HL-60 (cell line): Measurements from ENCODE around the gene CEP89.

Source experiments
- DNase-seq, 2 experiments: peaks; one replicate each; pipeline ENCODE4 v3.0.0-alpha.2; 2010 to 2020; ENCODE audit warnings: low read depth in 1 of 2, low spot score in 1 of 2
- H3K27ac ChIP-seq: fragments of 250-450 bp; sonication (Bioruptor Pico); replicated peaks from 2 replicates; pipeline ENCODE4 v1.5.1; 2020; ENCODE audit warnings: mild to moderate bottlenecking, moderate library complexity
- H3K27me3 ChIP-seq: fragments of 250-450 bp; sonication (Bioruptor Pico); 2 replicates; pipeline ENCODE4 v1.5.1; 2021; ENCODE audit warnings: mild to moderate bottlenecking, moderate library complexity; ENCODE audit not compliant: insufficient read depth, poor library complexity, severe bottlenecking
- H3K4me3 ChIP-seq: replicated peaks from 2 replicates; pipeline ENCODE4 v1.5.1; 2011; ENCODE audit warnings: mild to moderate bottlenecking, control low read depth, low read length; ENCODE audit not compliant: insufficient read depth
- GABPA ChIP-seq: IDR thresholded peaks from 2 replicates; pipeline ENCODE4 v1.6.1; 2012; ENCODE audit warnings: low read depth
- POLR2AphosphoS5 ChIP-seq: IDR thresholded peaks from 2 replicates; pipeline ENCODE4 v1.6.1; 2012; ENCODE audit warnings: low read depth
- REST ChIP-seq: IDR thresholded peaks from 2 replicates; pipeline ENCODE4 v1.6.1; 2012; ENCODE audit warnings: low read depth; ENCODE audit not compliant: insufficient replicate concordance
- SPI1 ChIP-seq: IDR thresholded peaks from 2 replicates; pipeline ENCODE4 v1.6.1; 2012; ENCODE audit warnings: low read depth, mild to moderate bottlenecking, borderline replicate concordance
- TF ChIP-seq, protein P1 (sequence below): IDR thresholded peaks from one replicate; pipeline ENCODE4 v1.5.1; 2011; ENCODE audit warnings: low read length, control low read depth, inconsistent platforms; ENCODE audit not compliant: insufficient read depth

CEP89 gene

DNA sequence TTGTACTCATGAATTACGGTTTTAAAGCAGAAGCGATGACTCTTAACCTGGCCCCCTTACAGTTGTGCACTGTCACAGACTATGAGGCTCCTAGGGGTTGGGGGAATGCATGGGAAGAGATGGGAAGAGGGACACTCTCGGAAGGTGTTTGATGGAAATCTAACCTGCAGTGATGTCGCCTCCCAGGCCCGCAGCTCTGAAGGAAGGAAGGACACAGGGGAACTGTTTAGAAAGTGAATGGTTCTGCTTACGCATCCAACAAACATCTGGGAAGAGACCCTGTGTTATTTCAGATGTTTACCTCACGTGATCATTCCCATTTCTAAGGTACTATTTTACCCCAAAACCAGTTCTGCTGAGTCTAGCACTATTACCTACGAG is 54.2 kb downstream of the CEP89 start:
- TF ChIP-seq, protein P1, sequence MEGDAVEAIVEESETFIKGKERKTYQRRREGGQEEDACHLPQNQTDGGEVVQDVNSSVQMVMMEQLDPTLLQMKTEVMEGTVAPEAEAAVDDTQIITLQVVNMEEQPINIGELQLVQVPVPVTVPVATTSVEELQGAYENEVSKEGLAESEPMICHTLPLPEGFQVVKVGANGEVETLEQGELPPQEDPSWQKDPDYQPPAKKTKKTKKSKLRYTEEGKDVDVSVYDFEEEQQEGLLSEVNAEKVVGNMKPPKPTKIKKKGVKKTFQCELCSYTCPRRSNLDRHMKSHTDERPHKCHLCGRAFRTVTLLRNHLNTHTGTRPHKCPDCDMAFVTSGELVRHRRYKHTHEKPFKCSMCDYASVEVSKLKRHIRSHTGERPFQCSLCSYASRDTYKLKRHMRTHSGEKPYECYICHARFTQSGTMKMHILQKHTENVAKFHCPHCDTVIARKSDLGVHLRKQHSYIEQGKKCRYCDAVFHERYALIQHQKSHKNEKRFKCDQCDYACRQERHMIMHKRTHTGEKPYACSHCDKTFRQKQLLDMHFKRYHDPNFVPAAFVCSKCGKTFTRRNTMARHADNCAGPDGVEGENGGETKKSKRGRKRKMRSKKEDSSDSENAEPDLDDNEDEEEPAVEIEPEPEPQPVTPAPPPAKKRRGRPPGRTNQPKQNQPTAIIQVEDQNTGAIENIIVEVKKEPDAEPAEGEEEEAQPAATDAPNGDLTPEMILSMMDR: no peak
- TF ChIP-seq REST: no peak
- TF ChIP-seq POLR2AphosphoS5: no peak
- TF ChIP-seq SPI1: no peak
- TF ChIP-seq GABPA: no peak
- Histone ChIP-seq H3K4me3 (no peak overlapping the region), H3K27ac (no peak overlapping the region), H3K27me3 (no peaks in the 10 kb centered on the region)
- DNase-seq: no peak

GRCh38 chr19:32916969-32917615 is 54.7 kb downstream of the CEP89 start:
- no peak overlapping the region for H3K4me3 ChIP-seq
- H3K27ac ChIP-seq: no peak overlapping the region
- no peak for DNase-seq
- no peak for TF ChIP-seq GABPA
- TF ChIP-seq SPI1: peak; percentile 87
- no peaks in the 10 kb centered on the region for H3K27me3 ChIP-seq

DNA sequence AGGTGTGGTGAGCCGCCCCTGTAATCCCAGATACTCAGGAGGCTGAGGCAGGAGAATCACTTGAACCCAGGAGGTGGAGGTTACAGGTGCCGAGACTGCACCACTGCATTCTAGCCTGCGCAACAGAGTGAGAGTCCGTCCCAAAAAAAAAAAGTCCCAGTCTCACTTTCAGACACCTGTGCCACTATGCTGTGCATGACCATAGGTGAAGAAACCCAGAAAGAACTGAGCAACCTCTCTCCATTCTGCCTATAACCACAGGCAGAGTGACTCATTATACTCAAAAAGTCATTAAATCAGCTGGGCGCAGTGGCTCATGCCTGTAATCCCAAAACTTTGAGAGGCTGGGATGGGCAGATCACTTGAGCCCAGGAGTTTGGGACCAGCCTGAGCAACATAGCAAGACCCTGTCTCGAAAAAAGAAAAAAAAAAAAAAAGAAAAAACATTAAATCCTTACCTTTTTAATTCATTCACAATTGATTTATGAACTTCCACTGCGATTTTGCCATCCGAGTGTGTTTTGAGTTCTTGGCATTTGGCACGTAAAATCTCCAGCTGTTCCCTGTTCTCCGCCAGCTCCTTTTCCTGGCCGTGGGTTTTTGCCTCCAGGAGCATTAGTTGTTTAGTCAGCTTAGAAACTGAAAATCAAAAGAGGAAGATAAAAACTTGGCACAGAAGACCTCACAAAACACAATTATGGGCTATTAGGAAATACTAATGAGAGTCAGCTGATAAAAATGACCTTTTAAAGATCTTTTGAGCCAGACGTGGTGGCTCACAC is 56.7 kb downstream of the CEP89 start:
- Histone ChIP-seq H3K27me3 (no peaks in the 10 kb centered on the region), H3K4me3 (no peak overlapping the region), H3K27ac (no peak overlapping the region)
- no peak for TF ChIP-seq GABPA
- no peak for TF ChIP-seq POLR2AphosphoS5
- TF ChIP-seq SPI1: no peak
- TF ChIP-seq, protein P1: no peak
- TF ChIP-seq REST: no peak
- no peak for DNase-seq

- Histone ChIP-seq H3K4me3 (no peak overlapping the region), H3K27ac (no peak overlapping the region), H3K27me3 (no peaks in the 10 kb centered on the region)
- no peak for TF ChIP-seq SPI1
- no peak for TF ChIP-seq REST
- no peak for TF ChIP-seq POLR2AphosphoS5
- TF ChIP-seq GABPA: no peak
- TF ChIP-seq, protein P1: no peak
- DNase-seq: no peak
These were observed 60.3 kb downstream of the CEP89 start for GRCh38 chr19:32911467-32911866.
